ENCODE data around the gene RSPO3. TPM values are rescaled to one million over a fixed set of nuclear protein-coding genes. Genes with fewer than 3 reads are reported as not detected.

The RSPO3 gene
- total RNA-seq, 1 experiment from 2014 or later = not detected

GRCh38 chr6:127100510-127101140, 17.8 kb upstream of the RSPO3 start:
- Histone ChIP-seq H3K9me3 (ENCODE audit: control insufficient read depth in 1 of 2, insufficient read depth in 1 of 2, low read depth in 1 of 2, low read length in 2 of 2) (no peaks in the 10 kb centered on the region), H2AFZ (ENCODE audit: low read depth, low read length, poor library complexity, severe bottlenecking) (no peak overlapping the region), H3K27ac (ENCODE audit: low read depth, low read length) (no peak overlapping the region), H3K27me3 (ENCODE audit: insufficient read depth, low read length) (peaks cover 45% of the 10 kb centered on the region), H4K20me1 (ENCODE audit: insufficient read depth) (no peaks in the 10 kb centered on the region), H3K4me3 (replicated peaks in 1 of 2; ENCODE audit: low read depth in 1 of 2, low read length in 2 of 2) (no peak overlapping the region), H3K4me2 (ENCODE audit: low read length) (no peak overlapping the region), H3K9me2 (ENCODE audit: insufficient read depth) (no peaks in the 10 kb centered on the region), H3K36me3 (ENCODE audit: control insufficient read depth in 1 of 2, insufficient read depth in 2 of 2, low read length in 2 of 2) (no peaks in the 10 kb centered on the region), H3K4me1 (ENCODE audit: control insufficient read depth in 1 of 2, insufficient read depth in 2 of 2, low read length in 2 of 2) (no peaks in the 10 kb centered on the region), H3K9ac (ENCODE audit: low read length) (no peak overlapping the region), H3K79me2 (ENCODE audit: insufficient read depth, low read length) (no peaks in the 10 kb centered on the region)
- ATAC-seq (peak; percentile 62), DNase-seq (ENCODE audit: low read depth, low spot score) (no peak)
- RAD21 ChIA-PET (ENCODE audit: low non-redundant PET in 1 of 2, low total read pairs in 2 of 2, uncharacterized antibody in 2 of 2, unreplicated experiment in 2 of 2) = no interaction called here
- intact Hi-C loops (cut with micrococcal nuclease) = loop anchor here (10.0 kb wide), 1 partner anchor 926 kb away; no protein-coding TSS in a partner anchor
- BruUV-seq (replicated peaks) = no TSS peak
- CTCF ChIA-PET = interaction anchor here (0.7 to 2.3 kb wide), 3 partner anchors 79 to 289 kb away, joined by 3 to 5 read pairs (median 4); no protein-coding TSS in a partner anchor
- POLR2A ChIA-PET = no interaction called here
- TF ChIP-seq FOSL1 (IDR thresholded peaks at IDR 0.05; ENCODE audit: low read depth) = no peak
- peak; percentile 49 for TF ChIP-seq RAD21 (IDR thresholded peaks at IDR 0.05; ENCODE audit: low read depth)
- TF ChIP-seq ZFX (IDR thresholded peaks at IDR 0.05) = no peak
- no peak for TF ChIP-seq TCF7L2 (IDR thresholded peaks at IDR 0.05; ENCODE audit: borderline replicate concordance, extremely low read depth, insufficient read depth, insufficient read length)
- peak; percentile 20 to 51 (median 20); a peak in 4 of 6 replicates for TF ChIP-seq CTCF (IDR thresholded peaks at IDR 0.05 in 2 of 3, conservative IDR thresholded peaks at IDR 0.05 in 1 of 3; ENCODE audit: borderline replicate concordance in 1 of 3, insufficient read depth in 1 of 3, low read depth in 2 of 3, low read length in 2 of 3)

GRCh38 chr6:127102299-127102698, 16.2 kb upstream of the RSPO3 start:
- TF ChIP-seq ZBTB33 (IDR thresholded peaks at IDR 0.05; ENCODE audit: extremely low read depth, insufficient replicate concordance, low read length) = no peak
- TF ChIP-seq YY1 (IDR thresholded peaks at IDR 0.05; ENCODE audit: extremely low read depth, insufficient replicate concordance, low read depth, low read length) = no peak
- TF ChIP-seq MAX (IDR thresholded peaks at IDR 0.05) = no peak
- TF ChIP-seq FOSL1 (IDR thresholded peaks at IDR 0.05; ENCODE audit: low read depth) = no peak
- no peak for TF ChIP-seq SRF (IDR thresholded peaks at IDR 0.05; ENCODE audit: low read depth)
- TF ChIP-seq SP1 (IDR thresholded peaks at IDR 0.05; ENCODE audit: low read depth) = no peak
- no peak for TF ChIP-seq EZH2 (IDR thresholded peaks at IDR 0.05)
- no peak for TF ChIP-seq SIN3A (IDR thresholded peaks at IDR 0.05; ENCODE audit: low read depth)
- no peak for TF ChIP-seq CBX3 (IDR thresholded peaks at IDR 0.05; ENCODE audit: low read depth)
- ChIA-PET POLR2A (no interaction called here), CTCF (no interaction called here), RAD21 (ENCODE audit: low non-redundant PET in 1 of 2, low total read pairs in 2 of 2, uncharacterized antibody in 2 of 2, unreplicated experiment in 2 of 2) (no interaction called here)
- no peaks in the 10 kb centered on the region for H3K9me2 ChIP-seq (ENCODE audit: insufficient read depth)
- H3K9me3 ChIP-seq (ENCODE audit: control insufficient read depth in 1 of 2, insufficient read depth in 1 of 2, low read depth in 1 of 2, low read length in 2 of 2) = no peaks in the 10 kb centered on the region
- no peak overlapping the region for H2AFZ ChIP-seq (ENCODE audit: low read depth, low read length, poor library complexity, severe bottlenecking)
- DNase-seq (ENCODE audit: low read depth, low spot score) = no peak
- no peaks in the 10 kb centered on the region for H3K36me3 ChIP-seq (ENCODE audit: control insufficient read depth in 1 of 2, insufficient read depth in 2 of 2, low read length in 2 of 2)
- no peaks in the 10 kb centered on the region for H3K79me2 ChIP-seq (ENCODE audit: insufficient read depth, low read length)
- no peaks in the 10 kb centered on the region for H4K20me1 ChIP-seq (ENCODE audit: insufficient read depth)
- ATAC-seq = no peak
- H3K27ac ChIP-seq (ENCODE audit: low read depth, low read length) = no peak overlapping the region
- no peak overlapping the region for H3K4me3 ChIP-seq (replicated peaks in 1 of 2; ENCODE audit: low read depth in 1 of 2, low read length in 2 of 2)
- H3K9ac ChIP-seq (ENCODE audit: low read length) = no peak overlapping the region
- peaks cover 41% of the 10 kb centered on the region for H3K27me3 ChIP-seq (ENCODE audit: insufficient read depth, low read length)
- H3K4me2 ChIP-seq (ENCODE audit: low read length) = no peak overlapping the region
- BruUV-seq (replicated peaks) = no TSS peak
- H3K4me1 ChIP-seq (ENCODE audit: control insufficient read depth in 1 of 2, insufficient read depth in 2 of 2, low read length in 2 of 2) = no peaks in the 10 kb centered on the region
- intact Hi-C loops (cut with micrococcal nuclease) = loop anchor here (10.0 kb wide), 1 partner anchor 927 kb away; no protein-coding TSS in a partner anchor
